Omental fat pad (tissue), 4 donors: ENCODE results near the gene CFAP46. TPM values are rescaled to one million over a fixed set of nuclear protein-coding genes. Genes with fewer than 3 reads are reported as not detected.

Experiments used
- ATAC-seq: fragments of 150-250 bp; one replicate; pipeline ENCODE4 v1.9.1; 2016; ENCODE audit warnings: mild to moderate bottlenecking, moderate library complexity; ENCODE audit not compliant: low FRiP score
- DNase-seq: peaks from one replicate; pipeline ENCODE4 v3.0.0-alpha.2; 2019; ENCODE audit warnings: low spot score
- total RNA-seq, 4 donors: library from RNA; depleted of rRNA; stranded (reverse); fragments of >200 nt; gene quantifications; one replicate each; pipeline ENCODE4 v1.1.0, GENCODE V29; 2016
- TF ChIP-seq, protein P1 (sequence below), 3 donors: fragments of 450-650 bp; IDR thresholded peaks; one replicate each; pipeline ENCODE4 v1.5.1; 2016 to 2017; ENCODE audit warnings: antibody characterized with exemption in 3 of 3, mild to moderate bottlenecking in 3 of 3, moderate library complexity in 2 of 3

Gene CFAP46
- total RNA-seq, 4 donors from 2014 or later, result 0.24 to 0.37 TPM; not detected in 2

DNA sequence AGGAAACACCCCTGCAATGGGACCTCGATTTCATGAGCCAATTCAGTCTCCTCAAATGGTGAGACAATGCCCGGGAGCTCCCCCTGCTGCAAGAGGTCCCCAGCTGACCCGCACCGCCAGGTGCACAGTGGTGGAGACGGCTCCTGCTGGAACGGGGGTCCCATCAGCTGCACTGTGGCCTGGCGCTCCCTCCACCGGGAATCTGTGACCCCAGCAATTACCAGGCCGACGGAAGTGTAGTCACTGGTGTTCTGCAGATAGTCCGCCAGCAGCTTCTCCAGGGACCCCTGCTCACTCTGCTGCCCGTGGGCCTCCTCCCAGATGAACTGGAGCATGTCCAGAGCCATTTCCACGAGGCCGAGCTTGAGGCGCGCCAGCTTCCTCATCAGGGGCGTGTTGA, 91.5 kb downstream of the CFAP46 start:
- DNase-seq, result no peak
- ATAC-seq, result no peak
- TF ChIP-seq, protein P1, sequence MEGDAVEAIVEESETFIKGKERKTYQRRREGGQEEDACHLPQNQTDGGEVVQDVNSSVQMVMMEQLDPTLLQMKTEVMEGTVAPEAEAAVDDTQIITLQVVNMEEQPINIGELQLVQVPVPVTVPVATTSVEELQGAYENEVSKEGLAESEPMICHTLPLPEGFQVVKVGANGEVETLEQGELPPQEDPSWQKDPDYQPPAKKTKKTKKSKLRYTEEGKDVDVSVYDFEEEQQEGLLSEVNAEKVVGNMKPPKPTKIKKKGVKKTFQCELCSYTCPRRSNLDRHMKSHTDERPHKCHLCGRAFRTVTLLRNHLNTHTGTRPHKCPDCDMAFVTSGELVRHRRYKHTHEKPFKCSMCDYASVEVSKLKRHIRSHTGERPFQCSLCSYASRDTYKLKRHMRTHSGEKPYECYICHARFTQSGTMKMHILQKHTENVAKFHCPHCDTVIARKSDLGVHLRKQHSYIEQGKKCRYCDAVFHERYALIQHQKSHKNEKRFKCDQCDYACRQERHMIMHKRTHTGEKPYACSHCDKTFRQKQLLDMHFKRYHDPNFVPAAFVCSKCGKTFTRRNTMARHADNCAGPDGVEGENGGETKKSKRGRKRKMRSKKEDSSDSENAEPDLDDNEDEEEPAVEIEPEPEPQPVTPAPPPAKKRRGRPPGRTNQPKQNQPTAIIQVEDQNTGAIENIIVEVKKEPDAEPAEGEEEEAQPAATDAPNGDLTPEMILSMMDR (IDR thresholded peaks at IDR 0.05), result no peak

GRCh38 chr10:132850246-132850645, 92.1 kb downstream of the CFAP46 start:
- DNase-seq, result no peak
- TF ChIP-seq, protein P1 (IDR thresholded peaks at IDR 0.05), result no peak
- no peak for ATAC-seq

DNA sequence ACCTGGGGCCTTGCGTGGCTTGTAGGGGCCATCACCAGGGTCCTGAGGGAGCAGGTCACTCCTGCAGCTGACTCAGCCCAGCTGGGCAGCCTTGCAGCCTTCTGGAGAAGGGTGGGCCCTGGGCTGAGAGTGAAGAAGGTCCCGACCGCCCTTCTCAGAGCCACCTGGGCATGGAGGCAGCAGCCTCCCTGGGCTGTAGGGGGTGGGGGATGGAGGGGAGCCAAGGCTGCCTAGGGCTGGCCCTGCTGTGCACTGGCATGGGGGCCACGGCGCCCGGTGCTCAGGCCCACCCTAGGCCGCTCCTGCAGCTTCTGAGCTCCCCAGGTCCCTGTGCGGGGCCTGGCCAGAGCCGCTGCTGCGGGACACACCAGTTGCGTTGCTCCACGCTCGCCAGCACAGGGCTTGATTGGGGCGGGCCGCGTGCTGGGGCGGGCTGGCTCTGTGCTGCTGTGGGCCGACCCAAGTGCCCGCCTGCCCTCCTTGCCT, 92.8 kb downstream of the CFAP46 start:
- ATAC-seq, result no peak
- no peak for DNase-seq

DNA sequence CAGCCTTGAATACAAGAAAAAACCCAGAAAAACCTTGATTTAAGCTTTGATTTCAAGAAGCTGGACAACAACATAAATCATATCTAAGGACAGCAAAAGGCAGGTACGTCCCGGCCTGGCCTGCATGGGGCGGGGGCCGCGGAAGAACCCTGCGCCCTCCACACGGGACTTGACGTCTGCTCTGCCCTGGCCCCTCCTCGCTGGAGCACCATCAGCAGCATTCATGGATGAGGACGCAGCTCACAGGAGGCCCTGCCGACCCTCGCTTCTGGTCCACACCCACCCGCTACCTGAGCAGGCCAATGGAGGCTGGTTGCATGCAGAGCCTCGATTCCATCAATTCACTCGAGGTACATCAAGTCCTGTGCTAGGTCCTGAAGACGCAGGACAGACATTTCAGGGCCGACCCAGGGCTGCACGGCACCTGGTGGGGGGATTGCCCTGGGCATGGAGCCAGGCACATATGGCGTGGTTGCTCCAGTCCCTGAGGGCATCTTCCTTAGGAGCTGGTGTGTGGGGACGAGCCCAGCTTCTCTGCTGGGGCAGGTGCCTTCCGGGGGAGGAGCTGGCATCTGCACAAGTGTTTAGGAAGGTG, 93.3 kb downstream of the CFAP46 start:
- DNase-seq, result no peak
- TF ChIP-seq, protein P1 (IDR thresholded peaks at IDR 0.05), result no peak
- ATAC-seq, result no peak

More for the DNA sequence above, 92.8 kb downstream of the CFAP46 start:
- TF ChIP-seq, protein P1 (IDR thresholded peaks at IDR 0.05), result no peak

- TF ChIP-seq, protein P1 (IDR thresholded peaks at IDR 0.05), result no peak
- no peak for ATAC-seq
- DNase-seq, result no peak
Observed at GRCh38 chr10:132848291-132848701, 94.1 kb downstream of the CFAP46 start.

GRCh38 chr10:132847856-132848255, 94.5 kb downstream of the CFAP46 start:
- no peak for ATAC-seq
- TF ChIP-seq, protein P1 (IDR thresholded peaks at IDR 0.05), result no peak
- no peak for DNase-seq

DNA sequence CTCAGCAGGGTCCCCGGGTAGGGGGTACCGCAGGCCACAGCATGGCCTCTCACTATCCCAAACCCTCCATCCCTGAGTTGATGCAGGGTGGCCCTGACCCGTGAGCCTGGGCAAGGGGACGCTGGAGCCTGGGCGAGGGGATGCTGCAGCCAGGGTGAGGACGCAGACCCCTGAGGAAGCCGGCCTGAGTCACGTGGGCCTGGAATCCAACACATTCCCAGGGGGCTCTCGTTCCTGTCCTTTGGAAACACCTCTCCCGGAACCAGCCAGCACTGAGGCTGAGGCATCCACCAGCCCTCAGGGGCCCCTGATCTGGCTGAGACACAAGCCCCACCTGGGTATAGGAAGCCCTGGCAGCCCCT, 95.0 kb downstream of the CFAP46 start:
- ATAC-seq (no peak), DNase-seq (no peak)
- TF ChIP-seq, protein P1 (IDR thresholded peaks at IDR 0.05), result no peak
